Stomach (tissue), 9 donors: ENCODE data around the gene LPIN2. TPM values are rescaled to one million over a fixed set of nuclear protein-coding genes. Genes with fewer than 3 reads are reported as not detected.

Source experiments
- DNase-seq, 2 donors: peaks; one replicate each; pipeline versions ENCODE4 v3.0.0 to v3.0.0-alpha.2; 2013 to 2019
- H3K27ac ChIP-seq, 5 donors: fragments of 200-600 bp in 4 of 5; sonication (generic) in 4 of 5; one replicate each; pipeline ENCODE4 v1.5.1; 2013 to 2019; ENCODE audit warnings: mild to moderate bottlenecking in 1 of 5, moderate library complexity in 1 of 5
- H3K27me3 ChIP-seq, 3 donors: fragments of 200-600 bp; sonication (generic); one replicate each; pipeline ENCODE4 v1.5.1; 2017 to 2019; ENCODE audit warnings: mixed run types in 1 of 3
- H3K36me3 ChIP-seq, 4 donors: fragments of 200-600 bp; sonication (generic); 1 replicate in 3 of 4; 2 replicates in 1 of 4; pipeline ENCODE4 v1.5.1; 2016 to 2019
- H3K4me1 ChIP-seq, 4 donors: fragments of 200-600 bp; sonication (generic); one replicate each; pipeline ENCODE4 v1.5.1; 2016 to 2019
- H3K4me3 ChIP-seq, 4 donors: fragments of 200-600 bp; sonication (generic) in 3 of 4; one replicate each; pipeline ENCODE4 v1.5.1; 2016 to 2019; ENCODE audit warnings: mild to moderate bottlenecking in 1 of 4
- H3K9me3 ChIP-seq, 4 donors: fragments of 200-600 bp; sonication (generic); one replicate each; pipeline ENCODE4 v1.5.1; 2016 to 2019
- EP300 ChIP-seq: sonication (generic); formaldehyde crosslinking; IDR thresholded peaks from one replicate; pipeline ENCODE4 v1.6.1; 2017; ENCODE audit warnings: antibody characterized with exemption
- POLR2A ChIP-seq, 4 donors: fragments of 450-650 bp; IDR thresholded peaks; one replicate each; pipeline ENCODE4 v1.6.1; 2016; ENCODE audit warnings: antibody characterized with exemption in 4 of 4, control low read depth in 2 of 4, mild to moderate bottlenecking in 1 of 4, moderate library complexity in 1 of 4
- POLR2AphosphoS5 ChIP-seq, 3 donors: sonication (generic); formaldehyde crosslinking; IDR thresholded peaks; one replicate each; pipeline ENCODE4 v1.6.1; 2016; ENCODE audit warnings: antibody characterized with exemption in 3 of 3
- WGBS, 5 donors: extraction: QIAGEN DNeasy Blood & Tissue Kit in 3 of 5; methylation state at CpG; one replicate each; pipeline versions ENCODE4 v1.1.5 to v1.1.7; 2013 to 2018; 5-methylcytosine and 5-hydroxymethylcytosine counted together
- intact Hi-C: fragments of 100-400 bp; cut with DNase I; formaldehyde crosslinking; loops from one replicate; pipeline ENCODE4 v1.15.1; 2023; ENCODE audit warnings: low total_unique reads
- polyA plus RNA-seq, 3 donors: library from polyadenylated mRNA; stranded (reverse); fragments of 200-250 nt; gene quantifications; one replicate each; pipeline ENCODE4 v1.2.3, GENCODE V29; 2013
- total RNA-seq, 5 donors: library from RNA; depleted of rRNA; stranded (reverse); fragments of >200 nt; gene quantifications; one replicate each; pipeline versions ENCODE4 v1.1.0 to v1.2.3, GENCODE V29; 2014 to 2016
- TF ChIP-seq, protein P1 (sequence below), 7 experiments: fragments of 450-650 bp in 4 of 7; fragments of 200-600 bp in 3 of 7; sonication (generic) in 3 of 7; IDR thresholded peaks; one replicate each; pipeline ENCODE4 v1.5.1; 2016 to 2019; ENCODE audit warnings: antibody characterized with exemption in 7 of 7, control low read depth in 2 of 7, mild to moderate bottlenecking in 1 of 7
- donor health status: healthy with polysubstance abuse.
- donor health status: Bipolar disorder and iron deficiency.
- donor health status: healthy.

The LPIN2 gene
- total and polyA plus RNA-seq, 8 donors, result 4.0 to 86.8 (median 13.0) TPM

GRCh38 chr18:2968606-2969005 is 44.3 kb downstream of the LPIN2 start:
- peaks cover 51 to 82% (median 62%) of the 10 kb centered on the region in 4 donors for H3K4me1 ChIP-seq

GRCh38 chr18:2967820-2968219 is 45.1 kb downstream of the LPIN2 start:
- intact Hi-C loops, result no loop called here
- peaks cover 44 to 82% (median 54%) of the 10 kb centered on the region in 4 donors for H3K4me1 ChIP-seq

More at GRCh38 chr18:2968606-2969005, 44.3 kb downstream of the LPIN2 start:
- Histone ChIP-seq H3K27ac (peak overlapping the region in 4 of 5 donors; percentile 39 to 75 (median 51)), H3K9me3 (no peaks in the 10 kb centered on the region), H3K36me3 (no peaks in the 10 kb centered on the region), H3K4me3 (no peak overlapping the region), H3K27me3 (no peaks in the 10 kb centered on the region)
- TF ChIP-seq, protein P1, sequence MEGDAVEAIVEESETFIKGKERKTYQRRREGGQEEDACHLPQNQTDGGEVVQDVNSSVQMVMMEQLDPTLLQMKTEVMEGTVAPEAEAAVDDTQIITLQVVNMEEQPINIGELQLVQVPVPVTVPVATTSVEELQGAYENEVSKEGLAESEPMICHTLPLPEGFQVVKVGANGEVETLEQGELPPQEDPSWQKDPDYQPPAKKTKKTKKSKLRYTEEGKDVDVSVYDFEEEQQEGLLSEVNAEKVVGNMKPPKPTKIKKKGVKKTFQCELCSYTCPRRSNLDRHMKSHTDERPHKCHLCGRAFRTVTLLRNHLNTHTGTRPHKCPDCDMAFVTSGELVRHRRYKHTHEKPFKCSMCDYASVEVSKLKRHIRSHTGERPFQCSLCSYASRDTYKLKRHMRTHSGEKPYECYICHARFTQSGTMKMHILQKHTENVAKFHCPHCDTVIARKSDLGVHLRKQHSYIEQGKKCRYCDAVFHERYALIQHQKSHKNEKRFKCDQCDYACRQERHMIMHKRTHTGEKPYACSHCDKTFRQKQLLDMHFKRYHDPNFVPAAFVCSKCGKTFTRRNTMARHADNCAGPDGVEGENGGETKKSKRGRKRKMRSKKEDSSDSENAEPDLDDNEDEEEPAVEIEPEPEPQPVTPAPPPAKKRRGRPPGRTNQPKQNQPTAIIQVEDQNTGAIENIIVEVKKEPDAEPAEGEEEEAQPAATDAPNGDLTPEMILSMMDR (IDR thresholded peaks at IDR 0.05), result no peak
- TF ChIP-seq EP300, result no peak
- no peak for TF ChIP-seq POLR2AphosphoS5 (IDR thresholded peaks at IDR 0.05)
- no peak for TF ChIP-seq POLR2A (IDR thresholded peaks at IDR 0.05)
- DNase-seq, result no peak
- intact Hi-C loops, result no loop called here
- 74 to 93% (median 79%) methylated on average over 1 of the region's 1 CpG for WGBS, 5 donors

DNA sequence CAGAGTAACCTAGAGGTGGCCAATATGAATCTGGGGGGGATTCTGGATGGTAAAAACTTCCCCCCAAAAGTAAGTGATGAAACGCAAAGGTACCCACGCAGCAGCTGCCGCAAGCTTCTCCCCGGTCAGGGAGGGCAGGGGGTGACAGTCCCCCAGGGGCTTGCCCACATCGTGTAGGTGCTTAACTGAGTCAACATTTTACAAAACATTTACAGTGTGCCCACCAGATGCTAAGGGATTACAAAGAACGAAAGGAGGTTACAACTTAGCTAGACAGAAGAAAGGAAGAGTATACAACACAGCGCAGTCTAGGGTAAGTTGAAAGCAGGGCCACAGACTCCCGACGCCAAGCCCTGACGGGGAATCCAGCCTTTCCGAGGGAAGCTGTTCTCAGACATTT is 45.6 kb downstream of the LPIN2 start:
- no peaks in the 10 kb centered on the region for H3K36me3 ChIP-seq
- TF ChIP-seq POLR2AphosphoS5 (IDR thresholded peaks at IDR 0.05) (no peak), POLR2A (IDR thresholded peaks at IDR 0.05) (no peak), EP300 (no peak)
- TF ChIP-seq, protein P1 (IDR thresholded peaks at IDR 0.05), result no peak
- H3K4me1 ChIP-seq, result peaks cover 40 to 82% (median 50%) of the 10 kb centered on the region in 4 donors
- DNase-seq, result no peak
- H3K27ac ChIP-seq, result peak overlapping the region in 4 of 5 donors; percentile 39 to 75 (median 51)
- no peaks in the 10 kb centered on the region for H3K9me3 ChIP-seq
- intact Hi-C loops, result no loop called here
- H3K4me3 ChIP-seq, result no peak overlapping the region
- no peaks in the 10 kb centered on the region for H3K27me3 ChIP-seq
- WGBS, 5 donors, result 86 to 90% (median 88%) methylated on average over 11 of the region's 11 CpGs

More at GRCh38 chr18:2967820-2968219, 45.1 kb downstream of the LPIN2 start:
- no peaks in the 10 kb centered on the region for H3K9me3 ChIP-seq
- TF ChIP-seq, protein P1 (IDR thresholded peaks at IDR 0.05), result no peak
- TF ChIP-seq POLR2AphosphoS5 (IDR thresholded peaks at IDR 0.05), result no peak
- TF ChIP-seq POLR2A (IDR thresholded peaks at IDR 0.05), result no peak
- no peak for TF ChIP-seq EP300
- no peak overlapping the region for H3K4me3 ChIP-seq
- H3K27ac ChIP-seq, result peak overlapping the region; percentile 39 to 75 (median 50)
- 48 to 70% (median 63%) methylated on average over 8 of the region's 8 CpGs for WGBS, 5 donors
- no peaks in the 10 kb centered on the region for H3K27me3 ChIP-seq
- no peak for DNase-seq
- H3K36me3 ChIP-seq, result no peaks in the 10 kb centered on the region

DNA sequence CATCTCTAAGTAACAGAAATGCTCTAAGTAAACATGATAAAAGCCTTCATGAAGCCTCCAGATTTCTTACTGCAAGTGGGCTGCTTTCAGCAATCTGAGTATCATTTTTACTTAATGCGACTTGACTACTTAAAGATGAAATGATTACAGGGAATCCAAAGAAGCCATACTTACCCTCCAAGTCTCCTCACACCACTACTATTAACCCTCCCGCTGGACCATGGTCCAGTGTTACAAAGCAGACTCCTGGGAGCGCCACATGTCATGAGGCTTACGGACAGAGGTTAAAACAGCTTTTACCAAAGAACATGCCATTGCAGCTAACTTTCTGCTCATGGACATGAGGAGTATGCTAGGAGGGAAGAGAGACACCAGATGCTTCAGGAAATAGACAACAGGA is 46.4 kb downstream of the LPIN2 start:
- H3K27me3 ChIP-seq, result no peaks in the 10 kb centered on the region
- TF ChIP-seq, protein P1 (IDR thresholded peaks at IDR 0.05), result no peak
- TF ChIP-seq POLR2A (IDR thresholded peaks at IDR 0.05), result no peak
- TF ChIP-seq POLR2AphosphoS5 (IDR thresholded peaks at IDR 0.05), result no peak
- WGBS, 5 donors, result 82 to 94% (median 87%) methylated on average over 4 of the region's 4 CpGs
- peak overlapping the region in 3 of 5 donors; percentile 39 to 75 (median 52) for H3K27ac ChIP-seq
- H3K4me3 ChIP-seq, result no peak overlapping the region
- peaks cover 40 to 82% (median 50%) of the 10 kb centered on the region in 4 donors for H3K4me1 ChIP-seq
- H3K36me3 ChIP-seq, result no peaks in the 10 kb centered on the region
- no peaks in the 10 kb centered on the region for H3K9me3 ChIP-seq
- DNase-seq, result no peak
- intact Hi-C loops, result no loop called here
